Peyer's patch (tissue), 4 donors: ENCODE data around the gene RNF41. TPM values are rescaled to one million over a fixed set of nuclear protein-coding genes. Genes with fewer than 3 reads are reported as not detected.

ENCODE experiments used
- DNase-seq, 3 donors: peaks; one replicate each; pipeline ENCODE4 v3.0.0-alpha.2; 2017 to 2019
- H3K27ac ChIP-seq, 4 donors: fragments of 200-600 bp; sonication (generic); one replicate each; pipeline ENCODE4 v1.5.1; 2016 to 2019
- H3K27me3 ChIP-seq, 2 donors: fragments of 200-600 bp; sonication (generic); one replicate each; pipeline ENCODE4 v1.5.1; 2019
- H3K36me3 ChIP-seq, 3 donors: fragments of 200-600 bp; sonication (generic); one replicate each; pipeline ENCODE4 v1.5.1; 2016 to 2019
- H3K4me1 ChIP-seq, 4 donors: fragments of 200-600 bp; sonication (generic); one replicate each; pipeline ENCODE4 v1.5.1; 2016 to 2019
- H3K4me3 ChIP-seq, 4 donors: fragments of 200-600 bp; sonication (generic); 1 replicate in 3 of 4; 2 replicates in 1 of 4; pipeline ENCODE4 v1.5.1; 2016 to 2019; ENCODE audit warnings: mild to moderate bottlenecking in 1 of 4
- H3K9me3 ChIP-seq, 4 donors: fragments of 200-600 bp; sonication (generic); one replicate each; pipeline ENCODE4 v1.5.1; 2016 to 2019; ENCODE audit warnings: mild to moderate bottlenecking in 1 of 4
- CTCF ChIP-seq, 6 experiments: fragments of 450-650 bp in 4 of 6; fragments of 200-600 bp in 2 of 6; sonication (generic) in 1 of 6; IDR thresholded peaks; one replicate each; pipeline ENCODE4 v1.5.1; 2017 to 2019; ENCODE audit warnings: antibody characterized with exemption in 6 of 6, mild to moderate bottlenecking in 3 of 6, moderate library complexity in 1 of 6
- POLR2A ChIP-seq, 2 donors: fragments of 450-650 bp; IDR thresholded peaks; one replicate each; pipeline ENCODE4 v1.5.1; 2017; ENCODE audit warnings: antibody characterized with exemption in 2 of 2, mild to moderate bottlenecking in 2 of 2, moderate library complexity in 2 of 2
- total RNA-seq, 4 donors: library from RNA; depleted of rRNA; stranded (reverse); fragments of >200 nt; gene quantifications; one replicate each; pipeline ENCODE4 v1.1.0, GENCODE V29; 2016

The RNF41 gene
- total RNA-seq, 4 donors from 2014 or later = 23.8 to 52.0 (median 37.6) TPM

- Histone ChIP-seq H3K36me3 (peaks cover 0 to 26% (median 0%) of the 10 kb centered on the region in 3 donors), H3K4me3 (peak within 1 kb of the TSS; percentile 72 to 98 (median 86)), H3K4me1 (peaks cover 0 to 22% (median 3%) of the 10 kb centered on the region in 4 donors), H3K9me3 (no peaks in the 10 kb centered on the region), H3K27ac (peak within 1 kb of the TSS; percentile 79 to 92 (median 85)), H3K27me3 (no peaks in the 10 kb centered on the region)
- peak; percentile 75 to 89 (median 87) for DNase-seq
- peak in 1 of 2 donors; percentile 6 for TF ChIP-seq POLR2A (IDR thresholded peaks at IDR 0.05)
- peak; percentile 66 to 93 (median 90) for TF ChIP-seq CTCF (IDR thresholded peaks at IDR 0.05)
These were observed 36.5 kb upstream of the RNF41 start, which contains the start of gene ANKRD52 for GRCh38 chr12:56258068-56258819. ANKRD52 (minus strand) TSS chr12:56258384; CDS start chr12:56258269, 115 bp downstream.

GRCh38 chr12:56257491-56258067 is 35.9 kb upstream of the RNF41 start:
- H3K36me3 ChIP-seq = peaks cover 0 to 33% (median 0%) of the 10 kb centered on the region in 3 donors
- no peak for TF ChIP-seq POLR2A (IDR thresholded peaks at IDR 0.05)
- TF ChIP-seq CTCF (IDR thresholded peaks at IDR 0.05) = no peak
- peak overlapping the region; percentile 79 to 92 (median 85) for H3K27ac ChIP-seq
- H3K9me3 ChIP-seq = no peaks in the 10 kb centered on the region
- no peaks in the 10 kb centered on the region for H3K27me3 ChIP-seq
- DNase-seq = no peak
- peaks cover 0 to 22% (median 3%) of the 10 kb centered on the region in 4 donors for H3K4me1 ChIP-seq
- H3K4me3 ChIP-seq = peak overlapping the region; percentile 72 to 98 (median 86)

GRCh38 chr12:56257071-56257470 is 35.3 kb upstream of the RNF41 start:
- H3K4me3 ChIP-seq = peak overlapping the region; percentile 72 to 98 (median 86)
- H3K27ac ChIP-seq = peak overlapping the region in 1 of 4 donors; percentile 92
- no peak for DNase-seq

GRCh38 chr12:56256326-56256960 is 34.7 kb upstream of the RNF41 start:
- H3K36me3 ChIP-seq = peaks cover 0 to 44% (median 0%) of the 10 kb centered on the region in 3 donors
- no peak for TF ChIP-seq POLR2A (IDR thresholded peaks at IDR 0.05)
- no peak for TF ChIP-seq CTCF (IDR thresholded peaks at IDR 0.05)
- no peak overlapping the region for H3K4me3 ChIP-seq
- H3K9me3 ChIP-seq = no peaks in the 10 kb centered on the region
- H3K27ac ChIP-seq = no peak overlapping the region
- H3K27me3 ChIP-seq = no peaks in the 10 kb centered on the region
- H3K4me1 ChIP-seq = peaks cover 0 to 22% (median 3%) of the 10 kb centered on the region in 4 donors
- no peak for DNase-seq

More at GRCh38 chr12:56257071-56257470, 35.3 kb upstream of the RNF41 start:
- Histone ChIP-seq H3K36me3 (peaks cover 0 to 38% (median 0%) of the 10 kb centered on the region in 3 donors), H3K4me1 (peaks cover 0 to 22% (median 3%) of the 10 kb centered on the region in 4 donors), H3K9me3 (no peaks in the 10 kb centered on the region), H3K27me3 (no peaks in the 10 kb centered on the region)
- TF ChIP-seq POLR2A (IDR thresholded peaks at IDR 0.05) (no peak), CTCF (IDR thresholded peaks at IDR 0.05) (no peak)

- TF ChIP-seq POLR2A (IDR thresholded peaks at IDR 0.05) (no peak), CTCF (IDR thresholded peaks at IDR 0.05) (no peak)
- H3K4me1 ChIP-seq = peaks cover 0 to 22% (median 3%) of the 10 kb centered on the region in 4 donors
- H3K27ac ChIP-seq = no peak overlapping the region
- peaks cover 0 to 52% (median 0%) of the 10 kb centered on the region in 3 donors for H3K36me3 ChIP-seq
- no peaks in the 10 kb centered on the region for H3K9me3 ChIP-seq
- no peak for DNase-seq
- H3K4me3 ChIP-seq = no peak overlapping the region
- no peaks in the 10 kb centered on the region for H3K27me3 ChIP-seq
These were observed 33.9 kb upstream of the RNF41 start for GRCh38 chr12:56255671-56256070.
